ENCODE results near the gene FBN2. TPM values are rescaled to one million over a fixed set of nuclear protein-coding genes. Genes with fewer than 3 reads are reported as not detected.

Gene FBN2
- total and polyA plus RNA-seq, 9 of the 15 experiments (the other 6 are each of a cell fraction or from before 2014, with no cell fraction given): 0.01 to 0.09 TPM; not detected in 7

- no peak for TF ChIP-seq ELK3 (CRISPR knock-in tag; IDR thresholded peaks at IDR 0.05)
- TF ChIP-seq DLX4 (CRISPR knock-in tag; IDR thresholded peaks at IDR 0.05): no peak
- no peak for TF ChIP-seq FOS (IDR thresholded peaks at IDR 0.05; ENCODE audit: extremely low read depth, insufficient read length)
- TF ChIP-seq SAFB2 (IDR thresholded peaks at IDR 0.05; ENCODE audit: borderline replicate concordance, low read depth, low read length, severe bottlenecking): no peak
- TF ChIP-seq, protein P1, sequence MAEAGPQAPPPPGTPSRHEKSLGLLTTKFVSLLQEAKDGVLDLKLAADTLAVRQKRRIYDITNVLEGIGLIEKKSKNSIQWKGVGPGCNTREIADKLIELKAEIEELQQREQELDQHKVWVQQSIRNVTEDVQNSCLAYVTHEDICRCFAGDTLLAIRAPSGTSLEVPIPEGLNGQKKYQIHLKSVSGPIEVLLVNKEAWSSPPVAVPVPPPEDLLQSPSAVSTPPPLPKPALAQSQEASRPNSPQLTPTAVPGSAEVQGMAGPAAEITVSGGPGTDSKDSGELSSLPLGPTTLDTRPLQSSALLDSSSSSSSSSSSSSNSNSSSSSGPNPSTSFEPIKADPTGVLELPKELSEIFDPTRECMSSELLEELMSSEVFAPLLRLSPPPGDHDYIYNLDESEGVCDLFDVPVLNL (CRISPR knock-in tag; IDR thresholded peaks at IDR 0.05; ENCODE audit: low read depth): no peak
- TF ChIP-seq TBL1XR1 (IDR thresholded peaks at IDR 0.05; ENCODE audit: low read length in 2 of 2): no peak
Measured at GRCh38 chr5:128287740-128288139, 250.3 kb downstream of the FBN2 start (continued).

- Histone ChIP-seq H3K36me3 (ENCODE audit: control insufficient read depth, insufficient read depth, low read length) (no peaks in the 10 kb centered on the region), H3K9me3 (replicated peaks; ENCODE audit: control insufficient read depth, insufficient read depth, low read depth, low read length) (no peaks in the 10 kb centered on the region), H3K27ac (ENCODE audit: extremely low read depth, low read depth, low read length) (no peak overlapping the region), H3K27me3 (ENCODE audit: control insufficient read depth in 2 of 2, insufficient read depth in 2 of 2, low read length in 2 of 2) (no peaks in the 10 kb centered on the region), H3K4me2 (ENCODE audit: insufficient read depth, low read length) (no peak overlapping the region), H3K79me2 (ENCODE audit: control insufficient read depth, insufficient read depth, low read length) (no peaks in the 10 kb centered on the region), H3K4me3 (no peak overlapping the region), H3K9ac (ENCODE audit: insufficient read depth in 1 of 2, low read depth in 2 of 2, low read length in 2 of 2) (no peak overlapping the region), H2AFZ (ENCODE audit: low read depth, low read length) (no peak overlapping the region), H4K20me1 (replicated peaks; ENCODE audit: control insufficient read depth, insufficient read depth, low read length) (no peaks in the 10 kb centered on the region), H3K4me1 (replicated peaks in 1 of 2; ENCODE audit: control insufficient read depth in 2 of 2, insufficient read depth in 2 of 2, low read length in 2 of 2) (no peaks in the 10 kb centered on the region), H3K9me1 (ENCODE audit: control insufficient read depth, insufficient read depth, low read length) (no peaks in the 10 kb centered on the region)
- ATAC-seq (no peak), FAIRE-seq (no peak), DNase-seq (ENCODE audit: extremely low read depth in 1 of 4, low spot score in 3 of 4) (no peak)
- intact Hi-C loops (cut with micrococcal nuclease) (no loop called here), in situ Hi-C loops (cut with MboI) (no loop called here)
- WGBS (ENCODE audit: insufficient coverage, low coverage, missing lambda C conversion rate): 0% methylated on average over 2 of the region's 2 CpGs
- CTCF ChIA-PET (ENCODE audit: low intra/inter-chr PET ratio): interaction anchor here (0.7 kb wide), 1 partner anchor 1487 kb away, joined by 3 read pairs; no protein-coding TSS in a partner anchor
- BruUV-seq (replicated peaks): no TSS peak
- TF ChIP-seq NRF1 (conservative IDR thresholded peaks at IDR 0.05 in 1 of 2, IDR thresholded peaks at IDR 0.05 in 1 of 2) (no peak), PATZ1 (CRISPR knock-in tag; IDR thresholded peaks at IDR 0.05; ENCODE audit: borderline replicate concordance) (no peak), NFXL1 (CRISPR knock-in tag; IDR thresholded peaks at IDR 0.05) (no peak), ARID2 (IDR thresholded peaks at IDR 0.05) (no peak)
- TF ChIP-seq, protein P2, sequence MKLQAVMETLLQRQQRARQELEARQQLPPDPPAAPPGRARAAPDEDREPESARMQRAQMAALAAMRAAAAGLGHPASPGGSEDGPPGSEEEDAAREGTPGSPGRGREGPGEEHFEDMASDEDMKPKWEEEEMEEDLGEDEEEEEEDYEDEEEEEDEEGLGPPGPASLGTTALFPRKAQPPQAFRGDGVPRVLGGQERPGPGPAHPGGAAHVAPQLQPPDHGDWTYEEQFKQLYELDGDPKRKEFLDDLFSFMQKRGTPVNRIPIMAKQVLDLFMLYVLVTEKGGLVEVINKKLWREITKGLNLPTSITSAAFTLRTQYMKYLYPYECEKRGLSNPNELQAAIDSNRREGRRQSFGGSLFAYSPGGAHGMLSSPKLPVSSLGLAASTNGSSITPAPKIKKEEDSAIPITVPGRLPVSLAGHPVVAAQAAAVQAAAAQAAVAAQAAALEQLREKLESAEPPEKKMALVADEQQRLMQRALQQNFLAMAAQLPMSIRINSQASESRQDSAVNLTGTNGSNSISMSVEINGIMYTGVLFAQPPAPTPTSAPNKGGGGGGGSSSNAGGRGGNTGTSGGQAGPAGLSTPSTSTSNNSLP (IDR thresholded peaks at IDR 0.05; ENCODE audit: borderline replicate concordance, low read depth, low read length): no peak
- POLR2A ChIA-PET: interaction anchor here (0.6 kb wide), 1 partner anchor 9 kb away, joined by 3 read pairs; no protein-coding TSS in a partner anchor
Measured at GRCh38 chr5:128284236-128284635, 253.8 kb downstream of the FBN2 start.
